Caco-2 (cell line): ENCODE data around the gene ZNF385C. TPM values are rescaled to one million over a fixed set of nuclear protein-coding genes. Genes with fewer than 3 reads are reported as not detected.

Experiments used
- BruUV-seq: library from RNA; stranded (reverse); fragments of 400-500 nt; replicated peaks from 2 replicates; lab custom pipeline; 2021; lab: Mats Ljungman, UMichigan
- CTCF ChIA-PET: fragments of 300-600 bp; sonication (Branson Sonifier 250); formaldehyde crosslinking; loops from one replicate; lab custom pipeline; 2022; ENCODE audit warnings: antibody characterized with exemption; lab: Charles Lee
- POLR2A ChIA-PET: fragments of 300-600 bp; sonication (Branson Sonifier 250); formaldehyde crosslinking; loops from one replicate; lab custom pipeline; 2022; ENCODE audit warnings: antibody characterized with exemption; lab: Charles Lee
- DNase-seq, 2 experiments: peaks; one replicate each; pipeline versions ENCODE4 v3.0.0 to v3.0.0-alpha.2; 2020 to 2022
- H3K27me3 ChIP-seq: replicated peaks from 2 replicates; pipeline ENCODE4 v1.6.0; 2011; ENCODE audit warnings: low read length; ENCODE audit not compliant: control insufficient read depth, insufficient read depth
- H3K36me3 ChIP-seq: 2 replicates; pipeline ENCODE4 v1.5.1; 2011; ENCODE audit warnings: low read length; ENCODE audit not compliant: control insufficient read depth, insufficient read depth
- H3K4me1 ChIP-seq: fragments of 250-450 bp; sonication (Bioruptor Pico); 2 replicates; pipeline ENCODE4 v1.5.1; 2020; ENCODE audit warnings: mild to moderate bottlenecking
- H3K4me3 ChIP-seq: 2 replicates; pipeline ENCODE4 v1.5.1; 2011; ENCODE audit warnings: low read depth, mild to moderate bottlenecking, control low read depth, low read length
- H3K9me3 ChIP-seq: fragments of 250-450 bp; sonication (Bioruptor Pico); 2 replicates; pipeline ENCODE4 v1.5.1; 2020; ENCODE audit warnings: mild to moderate bottlenecking, moderate library complexity
- H3K27ac Mint-ChIP-seq: one replicate; pipeline ENCODE4 v1.8.0; 2022; ENCODE audit warnings: mixed read lengths; ENCODE audit not compliant: unreplicated experiment
- H3K27me3 Mint-ChIP-seq: one replicate; pipeline ENCODE4 v1.8.0; 2022; ENCODE audit warnings: mixed read lengths; ENCODE audit not compliant: insufficient read depth, unreplicated experiment
- H3K36me3 Mint-ChIP-seq: one replicate; pipeline ENCODE4 v1.8.0; 2022; ENCODE audit warnings: mild to moderate bottlenecking, mixed read lengths; ENCODE audit not compliant: insufficient read depth, unreplicated experiment
- H3K4me1 Mint-ChIP-seq: one replicate; pipeline ENCODE4 v1.8.0; 2022; ENCODE audit warnings: low read depth, mixed read lengths; ENCODE audit not compliant: unreplicated experiment
- H3K4me3 Mint-ChIP-seq: one replicate; pipeline ENCODE4 v1.8.0; 2022; ENCODE audit warnings: mild to moderate bottlenecking, moderate library complexity, mixed read lengths; ENCODE audit not compliant: unreplicated experiment
- H3K9me3 Mint-ChIP-seq: one replicate; pipeline ENCODE4 v1.8.0; 2022; ENCODE audit warnings: mixed read lengths; ENCODE audit not compliant: unreplicated experiment
- intact Hi-C: fragments of 100-400 bp; cut with micrococcal nuclease; formaldehyde crosslinking; loops from one replicate; pipeline ENCODE4 v1.10.0; 2022; ENCODE audit not compliant: unreplicated experiment
- total RNA-seq: library from RNA; stranded (reverse); gene quantifications from 2 replicates; pipeline ENCODE4 v1.2.3, GENCODE V29; 2022
- TF ChIP-seq, protein P1 (sequence below), 2 experiments: fragments of 200-600 bp in 1 of 2; IDR thresholded peaks; 1 replicate in 1 of 2; 2 replicates in 1 of 2; pipeline versions ENCODE4 v1.5.1 to v1.8.0; 2011 to 2022; ENCODE audit warnings: antibody characterized with exemption in 1 of 2, control low read depth in 1 of 2, inconsistent platforms in 1 of 2, low read depth in 1 of 2, low read length in 1 of 2, mild to moderate bottlenecking in 1 of 2, moderate library complexity in 1 of 2; ENCODE audit not compliant: insufficient read depth in 1 of 2, severe bottlenecking in 1 of 2, unreplicated experiment in 1 of 2

ZNF385C gene
- total RNA-seq, 1 experiment from 2014 or later = 1.5 TPM

DNA sequence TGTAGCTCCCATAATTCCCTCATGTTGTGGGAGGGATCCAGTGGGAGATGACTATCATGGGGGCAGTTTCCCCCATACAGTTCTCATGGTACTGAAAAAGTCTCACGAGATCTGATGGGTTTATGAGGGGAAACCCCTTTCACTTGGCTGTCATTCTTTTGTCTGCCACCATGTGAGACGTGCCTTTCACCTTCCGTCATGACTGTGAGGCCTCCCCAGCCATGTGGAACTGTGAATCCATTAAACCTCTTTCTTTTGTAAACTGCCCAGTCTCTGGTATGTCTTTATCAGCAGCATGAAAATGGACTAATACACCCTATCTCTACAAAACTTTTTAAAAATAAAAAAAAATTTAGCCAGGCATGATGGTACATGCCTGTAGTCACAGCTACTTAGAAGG is 41.6 kb downstream of the ZNF385C start:
- Histone ChIP-seq H3K4me1 (no peaks in the 10 kb centered on the region), H3K9me3 (no peaks in the 10 kb centered on the region), H3K27me3 (no peaks in the 10 kb centered on the region), H3K4me3 (no peak overlapping the region), H3K36me3 (no peaks in the 10 kb centered on the region)
- intact Hi-C loops = no loop called here
- H3K4me3 Mint-ChIP-seq = no peak overlapping the region
- ChIA-PET POLR2A (no interaction called here), CTCF (interaction anchor here (1.4 kb wide), 1 partner anchor 8 kb away, joined by 3 read pairs; no protein-coding TSS in a partner anchor)
- H3K4me1 Mint-ChIP-seq = peaks cover 8% of the 10 kb centered on the region
- TF ChIP-seq, protein P1, sequence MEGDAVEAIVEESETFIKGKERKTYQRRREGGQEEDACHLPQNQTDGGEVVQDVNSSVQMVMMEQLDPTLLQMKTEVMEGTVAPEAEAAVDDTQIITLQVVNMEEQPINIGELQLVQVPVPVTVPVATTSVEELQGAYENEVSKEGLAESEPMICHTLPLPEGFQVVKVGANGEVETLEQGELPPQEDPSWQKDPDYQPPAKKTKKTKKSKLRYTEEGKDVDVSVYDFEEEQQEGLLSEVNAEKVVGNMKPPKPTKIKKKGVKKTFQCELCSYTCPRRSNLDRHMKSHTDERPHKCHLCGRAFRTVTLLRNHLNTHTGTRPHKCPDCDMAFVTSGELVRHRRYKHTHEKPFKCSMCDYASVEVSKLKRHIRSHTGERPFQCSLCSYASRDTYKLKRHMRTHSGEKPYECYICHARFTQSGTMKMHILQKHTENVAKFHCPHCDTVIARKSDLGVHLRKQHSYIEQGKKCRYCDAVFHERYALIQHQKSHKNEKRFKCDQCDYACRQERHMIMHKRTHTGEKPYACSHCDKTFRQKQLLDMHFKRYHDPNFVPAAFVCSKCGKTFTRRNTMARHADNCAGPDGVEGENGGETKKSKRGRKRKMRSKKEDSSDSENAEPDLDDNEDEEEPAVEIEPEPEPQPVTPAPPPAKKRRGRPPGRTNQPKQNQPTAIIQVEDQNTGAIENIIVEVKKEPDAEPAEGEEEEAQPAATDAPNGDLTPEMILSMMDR (IDR thresholded peaks at IDR 0.05; ENCODE audit: insufficient read depth in 1 of 2, low read depth in 1 of 2, low read length in 1 of 2, severe bottlenecking in 1 of 2, unreplicated experiment in 1 of 2) = no peak
- no peaks in the 10 kb centered on the region for H3K9me3 Mint-ChIP-seq
- no TSS peak for BruUV-seq
- no peak overlapping the region for H3K27ac Mint-ChIP-seq
- no peak for DNase-seq
- no peaks in the 10 kb centered on the region for H3K27me3 Mint-ChIP-seq
- H3K36me3 Mint-ChIP-seq = no peaks in the 10 kb centered on the region

DNA sequence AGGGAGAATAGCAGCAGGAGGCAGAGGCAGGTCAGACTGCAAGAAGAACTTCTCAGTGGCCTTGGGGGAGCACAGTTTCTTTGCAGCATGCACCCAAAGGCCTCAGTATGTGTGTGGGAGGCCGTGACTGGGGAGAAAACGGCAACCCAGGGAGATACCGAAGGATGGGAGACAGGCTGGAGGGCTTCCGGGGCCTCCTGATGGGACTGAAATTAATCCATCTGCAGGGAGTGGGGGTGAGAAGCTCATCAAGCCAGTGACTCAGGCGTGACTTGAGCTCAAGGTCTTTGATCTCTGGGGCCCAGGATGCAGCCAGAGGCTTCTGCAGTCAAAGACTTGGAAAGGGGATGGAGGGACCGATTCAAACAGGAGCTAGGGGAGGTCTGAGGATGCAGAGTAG is 42.8 kb downstream of the ZNF385C start:
- Mint-ChIP-seq H3K4me3 (no peak overlapping the region), H3K36me3 (no peaks in the 10 kb centered on the region), H3K27me3 (no peaks in the 10 kb centered on the region), H3K27ac (no peak overlapping the region), H3K9me3 (no peaks in the 10 kb centered on the region), H3K4me1 (peaks cover 15% of the 10 kb centered on the region)
- no peaks in the 10 kb centered on the region for H3K9me3 ChIP-seq
- no TSS peak for BruUV-seq
- intact Hi-C loops = no loop called here
- ChIA-PET POLR2A (no interaction called here), CTCF (interaction anchor here (0.8 to 1.4 kb wide), 2 partner anchors 9 to 89 kb away, joined by 3 read pairs; partner anchors contain the start of gene CNP)
- no peak for DNase-seq
- H3K27me3 ChIP-seq = no peaks in the 10 kb centered on the region
- H3K36me3 ChIP-seq = no peaks in the 10 kb centered on the region
- H3K4me1 ChIP-seq = peaks cover 7% of the 10 kb centered on the region
- TF ChIP-seq, protein P1 (IDR thresholded peaks at IDR 0.05; ENCODE audit: insufficient read depth in 1 of 2, low read depth in 1 of 2, low read length in 1 of 2, severe bottlenecking in 1 of 2, unreplicated experiment in 1 of 2) = no peak
- no peak overlapping the region for H3K4me3 ChIP-seq

DNA sequence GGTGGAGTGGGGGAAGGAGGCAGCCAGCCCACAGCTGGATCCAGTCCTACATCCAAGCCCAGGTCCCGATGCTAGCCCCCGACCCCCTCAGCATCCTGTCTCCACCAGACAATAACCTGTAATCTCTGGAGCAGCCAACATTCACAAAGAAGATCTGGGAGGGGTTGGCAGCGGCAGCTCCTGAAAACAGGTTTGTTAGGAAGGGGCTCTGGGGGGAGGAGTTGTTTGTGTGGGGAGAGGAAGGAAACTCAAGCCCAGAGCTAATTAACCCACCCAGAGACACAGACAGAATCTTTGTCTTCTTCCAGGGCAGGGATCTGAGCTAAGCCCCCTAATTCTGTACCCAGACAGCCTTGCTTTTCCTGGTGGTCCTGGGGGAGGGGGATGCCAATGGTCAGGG is 43.2 kb downstream of the ZNF385C start:
- ChIA-PET CTCF (interaction anchor here (0.8 to 1.0 kb wide), 2 partner anchors 27 to 89 kb away, joined by 3 read pairs; partner anchors contain the start of gene CNP), POLR2A (no interaction called here)
- no peaks in the 10 kb centered on the region for H3K36me3 ChIP-seq
- TF ChIP-seq, protein P1 (IDR thresholded peaks at IDR 0.05; ENCODE audit: insufficient read depth in 1 of 2, low read depth in 1 of 2, low read length in 1 of 2, severe bottlenecking in 1 of 2, unreplicated experiment in 1 of 2) = no peak
- intact Hi-C loops = no loop called here
- BruUV-seq = no TSS peak
- H3K27ac Mint-ChIP-seq = no peak overlapping the region
- H3K4me1 ChIP-seq = peaks cover 7% of the 10 kb centered on the region
- no peaks in the 10 kb centered on the region for H3K9me3 ChIP-seq
- H3K4me3 Mint-ChIP-seq = no peak overlapping the region
- peaks cover 15% of the 10 kb centered on the region for H3K4me1 Mint-ChIP-seq
- H3K4me3 ChIP-seq = no peak overlapping the region
- no peaks in the 10 kb centered on the region for H3K9me3 Mint-ChIP-seq
- no peaks in the 10 kb centered on the region for H3K36me3 Mint-ChIP-seq
- DNase-seq = no peak
- no peaks in the 10 kb centered on the region for H3K27me3 Mint-ChIP-seq
- no peaks in the 10 kb centered on the region for H3K27me3 ChIP-seq
